Astrocyte of the spinal cord (primary cell): ENCODE results near the gene GCN1.

ENCODE experiments used
- DNase-seq: peaks from one replicate; pipeline ENCODE4 v3.0.0; 2011; ENCODE audit warnings: low read depth, low spot score
- H3K4me3 ChIP-seq: 2 replicates; pipeline ENCODE4 v1.5.1; 2011; ENCODE audit warnings: low read depth, mild to moderate bottlenecking, low read length, moderate library complexity
- CTCF ChIP-seq: IDR thresholded peaks from 2 replicates; pipeline ENCODE4 v1.5.1; 2012; ENCODE audit warnings: low read depth, mild to moderate bottlenecking, low read length, inconsistent platforms
- in situ Hi-C: cut with HindIII; loops from 2 replicates; pipeline ENCODE4 v1.10.0; 2017; ENCODE audit warnings: low sequenced_read_pairs

The GCN1 gene

GRCh38 chr12:120134307-120134980 lies 60.1 kb downstream of the GCN1 start:
- H3K4me3 ChIP-seq, result no peak overlapping the region
- in situ Hi-C loops, result no loop called here
- no peak for TF ChIP-seq CTCF
- DNase-seq, result no peak

- no peak for DNase-seq
- in situ Hi-C loops, result no loop called here
- H3K4me3 ChIP-seq, result no peak overlapping the region
- TF ChIP-seq CTCF, result no peak
Measured at GRCh38 chr12:120132863-120133385, 61.6 kb downstream of the GCN1 start.

- no peak overlapping the region for H3K4me3 ChIP-seq
- in situ Hi-C loops, result no loop called here
- no peak for DNase-seq
- TF ChIP-seq CTCF, result no peak
Measured at GRCh38 chr12:120132054-120132836, 62.3 kb downstream of the GCN1 start.

DNA sequence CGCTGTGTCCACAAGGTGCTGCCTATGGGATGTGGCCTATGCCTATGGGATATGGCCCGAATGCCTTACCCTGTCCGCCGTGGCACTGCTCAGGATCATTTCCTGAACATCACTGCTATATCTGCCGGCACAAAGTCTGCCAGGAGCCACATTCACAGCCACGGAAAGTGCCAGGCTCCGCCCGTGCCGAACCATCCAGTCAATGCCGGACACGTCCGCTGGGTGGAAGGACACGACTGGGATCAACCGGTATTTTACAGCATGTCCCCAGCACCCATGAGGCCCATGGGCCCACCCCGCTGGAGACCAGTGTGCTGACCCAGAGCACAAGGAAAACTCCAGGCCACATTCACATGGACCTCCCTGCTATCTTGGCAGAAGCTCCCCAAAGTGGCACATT lies 63.4 kb downstream of the GCN1 start:
- no peak for TF ChIP-seq CTCF
- DNase-seq, result no peak
- in situ Hi-C loops, result no loop called here
- H3K4me3 ChIP-seq, result no peak overlapping the region

- H3K4me3 ChIP-seq, result no peak overlapping the region
- no peak for TF ChIP-seq CTCF
- in situ Hi-C loops, result no loop called here
- DNase-seq, result no peak
Measured at GRCh38 chr12:120130011-120130410, 64.5 kb downstream of the GCN1 start.

- no peak for TF ChIP-seq CTCF
- no peak overlapping the region for H3K4me3 ChIP-seq
- in situ Hi-C loops, result no loop called here
- peak; percentile 48 for DNase-seq
Measured at GRCh38 chr12:120126635-120127005, 67.9 kb downstream of the GCN1 start.
